ENCODE measurements around the gene TREX2.

TREX2 gene

DNA sequence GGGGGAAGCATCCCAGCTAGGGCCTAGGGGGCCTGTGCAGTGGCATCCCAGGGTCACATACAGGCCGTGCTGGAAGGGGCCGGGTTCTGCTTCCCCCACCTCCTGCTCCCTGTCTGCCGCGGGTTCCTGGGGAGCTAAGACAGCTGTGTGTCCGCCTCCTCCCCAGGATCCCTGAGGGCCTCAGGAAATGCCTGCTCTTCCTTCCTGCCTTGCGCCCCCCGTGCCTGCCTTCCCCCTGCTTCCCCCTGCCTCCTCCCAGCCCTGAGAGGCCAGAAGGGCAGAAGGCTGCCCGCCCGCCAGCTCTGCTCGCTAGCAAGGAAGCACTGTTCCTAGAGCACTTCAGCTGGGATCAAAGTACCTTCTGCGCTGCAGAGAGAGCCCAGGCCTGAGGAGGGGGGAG, 46.1 kb upstream of the TREX2 start:
- DNase-seq (ENCODE audit: extremely low spot score), result no peak
- TF ChIP-seq, protein P1, sequence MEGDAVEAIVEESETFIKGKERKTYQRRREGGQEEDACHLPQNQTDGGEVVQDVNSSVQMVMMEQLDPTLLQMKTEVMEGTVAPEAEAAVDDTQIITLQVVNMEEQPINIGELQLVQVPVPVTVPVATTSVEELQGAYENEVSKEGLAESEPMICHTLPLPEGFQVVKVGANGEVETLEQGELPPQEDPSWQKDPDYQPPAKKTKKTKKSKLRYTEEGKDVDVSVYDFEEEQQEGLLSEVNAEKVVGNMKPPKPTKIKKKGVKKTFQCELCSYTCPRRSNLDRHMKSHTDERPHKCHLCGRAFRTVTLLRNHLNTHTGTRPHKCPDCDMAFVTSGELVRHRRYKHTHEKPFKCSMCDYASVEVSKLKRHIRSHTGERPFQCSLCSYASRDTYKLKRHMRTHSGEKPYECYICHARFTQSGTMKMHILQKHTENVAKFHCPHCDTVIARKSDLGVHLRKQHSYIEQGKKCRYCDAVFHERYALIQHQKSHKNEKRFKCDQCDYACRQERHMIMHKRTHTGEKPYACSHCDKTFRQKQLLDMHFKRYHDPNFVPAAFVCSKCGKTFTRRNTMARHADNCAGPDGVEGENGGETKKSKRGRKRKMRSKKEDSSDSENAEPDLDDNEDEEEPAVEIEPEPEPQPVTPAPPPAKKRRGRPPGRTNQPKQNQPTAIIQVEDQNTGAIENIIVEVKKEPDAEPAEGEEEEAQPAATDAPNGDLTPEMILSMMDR (IDR thresholded peaks at IDR 0.05; ENCODE audit: control extremely low read depth, extremely low read depth, low read depth, missing control alignments), result no peak
- ChIA-PET POLR2A (no interaction called here), CTCF (interaction anchor here (2.7 kb wide), 1 partner anchor 15 kb away, joined by 9 read pairs; no protein-coding TSS in a partner anchor)

DNA sequence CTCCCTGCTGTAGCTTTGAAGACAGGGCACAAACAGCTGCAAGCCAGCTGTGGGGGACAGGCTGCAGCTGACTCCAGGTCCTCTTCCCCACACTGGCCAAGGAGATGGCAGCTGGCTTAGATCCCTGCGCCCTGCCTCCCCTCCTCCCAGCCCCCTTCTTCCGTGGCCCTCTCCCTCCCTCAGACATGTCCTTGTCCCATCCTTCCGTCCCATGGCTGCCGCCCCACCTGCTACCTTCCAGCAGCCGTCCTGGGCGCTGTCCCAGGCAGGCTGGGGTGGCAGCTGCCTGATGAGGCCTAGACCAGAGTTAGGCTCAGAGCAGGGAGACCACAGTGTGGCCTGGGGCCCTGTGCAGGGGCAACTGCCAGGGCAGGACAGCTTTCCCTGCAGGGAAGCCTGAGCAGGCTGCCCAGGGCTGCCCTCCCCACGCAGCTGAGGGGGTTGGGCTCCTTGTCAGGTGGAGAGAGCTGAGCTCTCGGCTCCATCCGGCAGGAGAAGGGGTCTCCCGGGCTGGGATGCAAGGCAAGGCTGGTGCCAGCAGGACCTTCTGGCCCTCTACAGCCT, 45.6 kb upstream of the TREX2 start:
- DNase-seq (ENCODE audit: extremely low spot score), result no peak
- POLR2A ChIA-PET, result no interaction called here
- TF ChIP-seq, protein P1 (IDR thresholded peaks at IDR 0.05; ENCODE audit: control extremely low read depth, extremely low read depth, low read depth, missing control alignments), result no peak
- CTCF ChIA-PET, result interaction anchor here (2.7 kb wide), 1 partner anchor 15 kb away, joined by 9 read pairs; no protein-coding TSS in a partner anchor

DNA sequence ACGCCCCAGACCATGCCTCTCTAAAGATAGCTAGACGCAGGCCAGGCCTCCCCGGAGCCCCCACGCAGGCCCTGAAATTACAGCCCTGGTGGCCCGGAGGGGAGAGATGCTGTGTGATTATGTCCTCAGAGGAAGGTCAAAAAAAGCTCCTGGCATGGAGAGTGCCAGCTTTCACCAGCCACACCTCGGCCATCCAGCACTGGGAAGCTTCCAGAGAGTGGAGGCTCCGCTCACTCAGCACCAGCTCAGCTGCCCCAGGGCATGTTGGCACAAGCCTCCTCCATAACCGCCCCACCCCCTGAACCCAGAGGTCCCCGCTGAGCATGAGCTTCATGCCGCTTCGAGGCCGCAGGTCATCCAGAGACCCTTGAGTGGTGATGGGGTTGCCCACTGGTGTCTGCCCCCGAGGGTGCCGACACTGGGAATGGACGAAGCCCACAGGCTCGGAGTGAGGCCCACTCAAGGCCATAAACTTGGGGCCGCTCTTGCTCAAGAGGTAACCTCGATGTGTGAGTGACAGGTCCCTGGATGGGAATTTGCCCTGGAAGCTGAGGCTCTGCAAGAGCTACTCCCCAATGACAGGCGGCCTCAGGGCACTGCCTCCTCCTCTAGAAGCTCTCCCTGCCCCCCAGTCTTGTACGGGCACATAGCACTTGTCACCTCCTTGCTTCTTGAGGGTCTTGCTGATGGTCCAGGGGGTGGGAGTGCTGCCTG, 44.5 kb upstream of the TREX2 start:
- POLR2A ChIA-PET, result no interaction called here
- no peak for DNase-seq (ENCODE audit: extremely low spot score)
- CTCF ChIA-PET, result interaction anchor here (2.2 to 2.7 kb wide), 2 partner anchors 16 to 20 kb away, joined by 6 to 9 read pairs; partner anchors contain the start of gene HAUS7
- TF ChIP-seq, protein P1 (IDR thresholded peaks at IDR 0.05; ENCODE audit: control extremely low read depth, extremely low read depth, low read depth, missing control alignments), result no peak

DNA sequence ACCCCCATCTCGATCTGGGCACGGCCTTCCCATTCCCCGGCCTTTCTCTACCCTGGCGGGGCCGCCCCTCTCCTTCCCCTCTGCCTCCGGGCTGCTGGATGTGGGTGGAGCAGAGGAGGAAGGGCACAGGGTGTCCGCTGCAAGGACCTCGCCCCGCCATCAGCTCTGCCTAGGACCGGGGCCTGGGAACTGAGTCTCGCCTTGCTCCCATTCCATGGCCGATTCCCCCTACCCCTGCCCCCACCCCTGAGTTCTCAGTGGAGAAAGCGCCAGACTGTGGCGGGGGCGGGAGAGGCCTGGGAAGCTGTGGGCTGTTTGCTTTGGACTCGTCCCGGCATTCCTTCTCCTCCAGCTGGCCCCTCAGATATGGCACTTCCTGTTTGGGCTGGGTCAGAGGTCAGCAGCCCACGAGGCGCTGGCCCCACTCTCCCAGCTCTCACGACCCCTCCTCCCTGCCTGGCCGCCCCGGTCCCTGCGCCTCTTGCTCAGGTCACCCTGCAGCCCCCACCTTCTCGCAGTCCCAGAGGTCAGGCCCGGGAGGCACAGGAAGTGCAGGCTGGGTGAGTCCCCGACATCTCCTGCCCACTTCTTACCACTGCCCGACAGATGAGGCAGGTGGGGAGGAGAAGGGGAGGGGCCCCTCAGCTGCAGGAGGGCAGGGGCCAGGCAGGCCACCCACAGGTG, 42.5 kb upstream of the TREX2 start:
- DNase-seq (ENCODE audit: extremely low spot score), result no peak
- TF ChIP-seq, protein P1 (IDR thresholded peaks at IDR 0.05; ENCODE audit: control extremely low read depth, extremely low read depth, low read depth, missing control alignments), result no peak
- CTCF ChIA-PET, result interaction anchor here (2.2 kb wide), 1 partner anchor 18 kb away, joined by 6 read pairs; the partner anchor contains the start of gene HAUS7
- POLR2A ChIA-PET, result no interaction called here

DNA sequence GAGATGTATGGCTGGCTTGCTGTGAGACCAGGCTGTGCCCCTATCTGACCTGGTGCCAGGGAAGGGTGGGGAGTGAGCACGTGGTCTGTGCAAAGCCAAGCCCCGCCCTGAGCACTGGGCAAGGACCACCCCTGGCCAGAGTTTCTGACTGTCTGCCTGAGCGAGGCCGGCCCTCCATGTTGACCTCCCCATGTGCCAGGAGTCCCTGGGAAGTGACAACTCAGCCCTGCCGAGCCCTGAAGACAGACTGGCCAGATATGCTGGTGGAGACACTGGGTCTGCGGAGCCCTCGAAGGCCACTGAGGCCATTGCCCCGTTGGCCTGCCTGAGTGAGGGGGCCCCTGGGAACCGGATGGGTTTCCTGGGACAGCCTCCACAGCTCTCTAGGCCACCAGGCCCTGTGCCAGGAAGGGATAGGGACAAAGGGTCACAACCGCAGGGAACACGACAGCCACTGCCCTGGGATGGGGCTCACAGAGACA, 41.8 kb upstream of the TREX2 start:
- ChIA-PET CTCF (no interaction called here), POLR2A (no interaction called here)
- TF ChIP-seq, protein P1 (IDR thresholded peaks at IDR 0.05; ENCODE audit: control extremely low read depth, extremely low read depth, low read depth, missing control alignments), result no peak
- DNase-seq (ENCODE audit: extremely low spot score), result no peak

DNA sequence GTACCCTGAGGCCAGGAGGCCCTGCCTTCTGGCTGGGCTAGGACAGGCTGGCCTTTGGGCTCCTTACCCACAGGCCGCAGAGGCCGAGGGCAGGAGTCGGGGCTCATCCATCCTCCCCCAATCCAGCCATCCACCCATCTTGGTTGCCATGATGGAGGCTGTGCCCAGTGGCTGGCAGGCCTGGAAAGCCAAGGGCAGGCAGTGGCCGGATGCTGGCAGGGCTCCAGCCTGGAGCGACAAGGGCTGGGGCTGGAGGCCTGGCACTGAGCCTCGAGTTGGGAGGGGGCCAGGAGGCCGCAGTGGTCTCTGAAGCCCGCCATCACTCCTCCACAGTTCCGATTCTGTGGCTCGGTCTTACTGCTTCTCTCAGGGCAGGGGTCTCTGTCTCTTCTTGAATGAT, 40.3 kb upstream of the TREX2 start:
- ChIA-PET POLR2A (no interaction called here), CTCF (no interaction called here)
- DNase-seq (ENCODE audit: extremely low spot score), result no peak
- TF ChIP-seq, protein P1 (IDR thresholded peaks at IDR 0.05; ENCODE audit: control extremely low read depth, extremely low read depth, low read depth, missing control alignments), result no peak

All from GM10248 (cell line).